ENCODE results near the gene CPSF6.
"Not testable (repeated sequence)": the region's sequence is repeated elsewhere in the genome, so short reads cannot be mapped to it uniquely, and the experiment has no call there.

Gene CPSF6, protein sequence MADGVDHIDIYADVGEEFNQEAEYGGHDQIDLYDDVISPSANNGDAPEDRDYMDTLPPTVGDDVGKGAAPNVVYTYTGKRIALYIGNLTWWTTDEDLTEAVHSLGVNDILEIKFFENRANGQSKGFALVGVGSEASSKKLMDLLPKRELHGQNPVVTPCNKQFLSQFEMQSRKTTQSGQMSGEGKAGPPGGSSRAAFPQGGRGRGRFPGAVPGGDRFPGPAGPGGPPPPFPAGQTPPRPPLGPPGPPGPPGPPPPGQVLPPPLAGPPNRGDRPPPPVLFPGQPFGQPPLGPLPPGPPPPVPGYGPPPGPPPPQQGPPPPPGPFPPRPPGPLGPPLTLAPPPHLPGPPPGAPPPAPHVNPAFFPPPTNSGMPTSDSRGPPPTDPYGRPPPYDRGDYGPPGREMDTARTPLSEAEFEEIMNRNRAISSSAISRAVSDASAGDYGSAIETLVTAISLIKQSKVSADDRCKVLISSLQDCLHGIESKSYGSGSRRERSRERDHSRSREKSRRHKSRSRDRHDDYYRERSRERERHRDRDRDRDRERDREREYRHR

DNA sequence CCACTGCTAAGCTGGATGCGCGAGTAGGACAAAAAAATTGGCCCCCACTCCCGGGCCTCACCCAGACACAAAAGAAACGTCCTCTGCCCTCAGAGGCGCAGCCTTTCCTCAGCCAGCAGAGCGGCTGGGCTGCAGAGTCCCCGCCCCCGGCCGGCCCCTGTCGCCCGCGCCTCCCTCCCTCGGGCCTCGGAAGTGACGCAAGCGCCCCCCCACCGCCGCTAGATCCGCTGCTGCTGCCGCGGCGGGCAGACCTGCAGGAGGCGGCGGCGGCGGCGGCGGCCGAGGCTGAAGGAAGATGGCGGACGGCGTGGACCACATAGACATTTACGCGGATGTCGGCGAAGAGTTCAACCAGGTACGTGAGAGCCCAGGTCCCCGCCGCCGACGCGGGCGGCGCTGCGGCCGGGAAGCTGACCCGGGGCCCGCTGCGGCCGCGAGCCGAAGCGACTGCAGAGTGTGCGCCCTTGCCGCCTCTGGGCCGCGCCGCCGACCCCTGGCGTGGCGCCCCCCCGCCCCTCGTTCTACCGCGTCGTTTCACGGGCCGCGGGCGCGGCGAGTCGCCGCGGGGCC lies at the start of gene CPSF6:
Gene CPSF6, plus strand, starts transcription at position 218 of the 570 bp plus-strand sequence. Its CDS starts 78 bp downstream, at position 296.
- DNase-seq (ENCODE audit: low spot score) (peak; percentile 75), FAIRE-seq (no peak)

DNA sequence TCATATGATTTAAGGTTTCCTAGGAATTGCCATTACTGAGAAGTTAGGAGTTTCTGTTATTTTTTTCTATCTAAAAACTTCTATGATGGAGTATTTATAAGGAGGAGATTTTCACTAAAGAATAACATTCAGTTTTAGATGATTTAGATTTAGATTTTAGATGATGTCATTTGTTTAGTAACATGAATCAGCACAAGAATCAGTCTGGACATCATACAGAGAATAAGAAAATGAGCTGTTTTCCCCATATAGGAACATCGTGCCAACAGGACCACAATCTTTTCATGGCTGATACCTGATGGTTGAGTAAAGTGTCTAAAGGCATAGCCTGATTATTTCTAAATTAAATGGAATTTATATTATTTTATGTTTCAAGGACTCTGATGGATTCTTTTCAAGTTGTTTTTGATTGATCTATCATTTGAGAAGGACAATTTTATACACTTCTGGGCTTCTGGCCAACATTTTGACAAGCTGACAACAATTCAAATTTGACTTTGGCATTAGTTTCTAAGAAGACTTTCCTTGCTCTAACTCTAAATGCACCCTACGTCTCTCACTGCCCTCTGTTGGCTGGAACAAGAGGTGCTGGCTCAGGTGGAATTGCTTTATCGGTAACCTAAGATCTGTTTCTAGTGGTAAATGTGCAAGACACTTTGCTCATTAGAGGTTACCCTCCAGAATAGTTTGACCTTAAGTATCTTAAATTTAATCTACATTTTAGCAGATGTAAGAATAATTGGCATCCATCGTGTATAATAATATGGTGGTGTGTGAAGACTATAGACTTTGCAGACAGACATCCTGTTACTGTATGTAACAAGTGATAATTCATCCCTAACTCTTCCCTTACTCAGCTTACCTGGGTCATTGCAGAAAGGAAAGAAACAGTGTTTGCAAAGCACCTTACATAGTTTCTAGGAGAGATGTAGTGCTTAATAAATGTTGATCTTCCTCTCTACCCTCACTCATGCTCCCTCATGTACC lies 42.8 kb upstream of the CPSF6 start:
- no peak for DNase-seq (ENCODE audit: low spot score)
- FAIRE-seq = no peak

DNA sequence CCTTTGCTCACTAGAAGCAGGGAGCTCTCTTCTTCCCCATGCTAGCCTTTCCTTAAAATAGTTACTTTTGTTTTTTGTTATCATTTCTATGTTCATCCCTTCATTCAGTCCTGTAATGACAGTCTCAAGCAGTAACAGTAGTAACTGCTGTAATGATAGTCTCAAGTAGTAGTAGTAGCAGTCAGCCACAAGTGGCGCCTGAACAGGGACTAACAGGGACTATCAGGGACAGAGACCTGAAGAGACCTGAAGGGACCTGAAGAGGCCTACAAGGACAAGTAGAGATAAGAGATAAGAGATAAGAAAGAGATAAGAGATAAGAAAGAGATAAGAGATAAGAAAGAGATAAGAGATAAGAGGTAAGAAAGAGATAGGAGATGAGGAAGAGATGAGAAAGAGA lies 39.4 kb upstream of the CPSF6 start:
- not testable (repeated sequence) for FAIRE-seq; DNase-seq (ENCODE audit: low spot score)

DNA sequence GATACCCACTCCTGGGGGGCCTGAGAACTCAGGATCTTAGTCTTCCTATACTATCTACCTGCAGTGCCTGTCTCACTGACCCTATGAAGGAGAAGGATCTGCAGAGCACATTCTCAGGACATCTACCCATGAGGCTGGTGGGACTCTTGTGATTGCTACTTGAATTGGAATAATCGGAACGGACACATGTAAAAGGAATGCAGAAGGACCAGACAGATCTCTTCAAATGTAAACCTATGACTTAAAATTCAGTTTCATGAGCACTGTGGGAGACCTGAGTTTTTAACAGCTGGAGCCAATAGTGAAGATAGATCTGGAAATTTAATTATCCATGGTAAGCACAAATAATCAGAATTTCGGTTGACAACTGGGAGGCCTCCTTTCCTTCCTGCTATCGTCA lies 35.2 kb upstream of the CPSF6 start:
- no peak for DNase-seq (ENCODE audit: low spot score)

DNA sequence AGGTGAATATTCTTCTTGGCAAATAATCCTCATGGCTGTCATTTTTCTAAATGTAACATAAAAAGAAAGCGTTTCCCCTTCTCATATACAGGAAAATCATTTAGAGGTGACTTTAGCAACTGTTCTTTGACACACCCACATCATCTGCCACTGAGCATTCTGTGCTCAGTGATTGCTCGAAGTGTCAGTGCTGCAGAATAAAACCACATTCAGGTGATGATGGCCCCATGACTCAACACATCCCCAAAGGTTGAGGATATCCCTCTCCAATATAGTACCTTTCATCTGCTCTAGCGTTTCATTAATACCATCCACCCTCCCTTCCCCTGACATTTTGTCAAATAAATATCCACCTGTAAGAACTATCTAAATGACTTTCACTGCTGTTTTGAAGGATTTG lies 28.7 kb upstream of the CPSF6 start:
- FAIRE-seq (no peak), DNase-seq (ENCODE audit: low spot score) (no peak)

More for the DNA sequence above, 35.2 kb upstream of the CPSF6 start:
- FAIRE-seq = no peak

DNA sequence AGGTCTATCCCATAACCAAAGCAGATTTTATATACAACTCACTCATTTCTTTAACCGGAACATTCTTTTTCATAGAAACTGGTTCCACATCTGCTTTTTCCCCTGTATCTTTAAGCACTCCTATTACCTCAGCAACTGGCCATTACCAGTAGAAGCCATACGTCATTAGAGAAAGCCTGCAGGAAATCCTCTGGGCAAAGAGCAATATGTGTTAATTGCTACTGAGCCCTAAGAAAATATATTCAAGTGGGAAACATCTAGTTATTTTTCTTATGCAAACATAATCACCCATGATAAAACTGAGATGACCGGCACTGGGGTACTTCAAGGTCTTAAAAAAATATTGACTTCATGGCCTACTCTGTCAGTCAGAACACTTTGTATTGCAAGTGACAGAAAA lies 28.2 kb upstream of the CPSF6 start:
- FAIRE-seq = no peak
- no peak for DNase-seq (ENCODE audit: low spot score)

DNA sequence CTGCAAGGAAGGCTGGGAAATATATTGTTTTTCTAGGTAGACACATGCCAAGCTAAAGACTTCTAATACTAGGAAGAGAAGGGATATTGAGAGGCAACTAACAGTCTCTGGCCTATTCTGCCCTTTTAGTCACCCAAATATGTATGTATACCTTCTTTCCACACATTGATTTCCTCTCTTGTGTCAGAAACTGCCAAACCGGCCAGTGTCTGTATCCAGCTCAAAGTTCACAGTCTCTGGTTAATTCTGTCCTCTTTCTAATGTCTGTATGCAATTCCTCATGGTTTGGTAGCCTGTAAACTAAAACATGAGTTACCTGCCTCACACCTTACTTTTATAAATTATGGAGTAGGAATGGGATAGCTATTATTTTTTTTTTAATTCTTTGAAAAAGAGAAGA lies 25.2 kb upstream of the CPSF6 start:
- FAIRE-seq (no peak), DNase-seq (ENCODE audit: low spot score) (no peak)

DNA sequence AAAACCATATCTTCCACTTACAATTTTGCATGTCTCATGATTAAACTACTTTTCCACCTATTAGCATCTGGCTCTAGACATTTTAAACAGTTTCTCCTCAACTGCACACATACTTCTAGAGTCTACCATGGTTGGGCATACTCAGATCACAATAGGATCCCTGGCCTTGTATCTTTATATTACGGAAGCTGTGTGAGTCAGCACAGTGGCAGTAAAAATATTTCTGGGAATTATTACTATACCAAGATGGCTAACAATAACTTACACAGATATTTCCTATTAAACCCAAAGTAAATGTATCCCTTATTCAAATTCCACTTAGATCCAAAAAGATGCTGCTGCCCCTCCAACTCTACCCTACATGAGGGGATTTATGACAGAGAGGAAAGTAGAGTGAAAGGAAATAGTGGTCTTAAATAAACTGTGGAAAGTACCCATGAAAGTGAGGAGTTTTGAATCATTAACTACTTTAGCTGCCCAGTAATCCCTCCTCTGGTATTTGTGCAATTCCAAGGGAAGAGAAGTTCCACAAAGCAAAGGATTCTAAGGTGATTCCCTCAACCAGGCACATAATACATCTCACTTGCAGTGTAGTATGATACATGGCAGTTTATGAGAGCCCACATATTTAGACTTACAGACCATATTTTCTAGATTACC lies 14.0 kb upstream of the CPSF6 start:
- FAIRE-seq = no peak

DNA sequence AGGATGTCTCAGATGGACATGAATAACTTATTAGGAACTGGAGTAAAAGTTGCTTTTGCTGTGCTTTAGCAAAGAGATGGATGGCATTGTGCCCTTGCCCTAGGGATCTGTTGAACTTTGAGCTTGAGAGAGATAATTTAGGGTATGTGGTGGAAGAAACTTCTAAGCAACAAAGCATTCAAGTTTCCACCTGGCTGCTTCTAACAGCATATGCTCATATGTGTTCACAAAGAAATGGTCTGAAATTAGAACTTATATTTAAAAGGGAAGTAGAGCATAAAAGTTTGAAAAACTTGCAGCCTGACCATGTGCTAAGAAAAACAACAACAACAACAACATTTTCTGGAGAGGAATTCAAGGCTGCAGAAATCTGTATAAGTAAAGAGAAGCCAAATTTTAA lies 7.9 kb upstream of the CPSF6 start:
- no peak for FAIRE-seq
- DNase-seq (ENCODE audit: low spot score) = no peak

More for the DNA sequence above, 14.0 kb upstream of the CPSF6 start:
- peak; percentile 49 for DNase-seq (ENCODE audit: low spot score)

DNA sequence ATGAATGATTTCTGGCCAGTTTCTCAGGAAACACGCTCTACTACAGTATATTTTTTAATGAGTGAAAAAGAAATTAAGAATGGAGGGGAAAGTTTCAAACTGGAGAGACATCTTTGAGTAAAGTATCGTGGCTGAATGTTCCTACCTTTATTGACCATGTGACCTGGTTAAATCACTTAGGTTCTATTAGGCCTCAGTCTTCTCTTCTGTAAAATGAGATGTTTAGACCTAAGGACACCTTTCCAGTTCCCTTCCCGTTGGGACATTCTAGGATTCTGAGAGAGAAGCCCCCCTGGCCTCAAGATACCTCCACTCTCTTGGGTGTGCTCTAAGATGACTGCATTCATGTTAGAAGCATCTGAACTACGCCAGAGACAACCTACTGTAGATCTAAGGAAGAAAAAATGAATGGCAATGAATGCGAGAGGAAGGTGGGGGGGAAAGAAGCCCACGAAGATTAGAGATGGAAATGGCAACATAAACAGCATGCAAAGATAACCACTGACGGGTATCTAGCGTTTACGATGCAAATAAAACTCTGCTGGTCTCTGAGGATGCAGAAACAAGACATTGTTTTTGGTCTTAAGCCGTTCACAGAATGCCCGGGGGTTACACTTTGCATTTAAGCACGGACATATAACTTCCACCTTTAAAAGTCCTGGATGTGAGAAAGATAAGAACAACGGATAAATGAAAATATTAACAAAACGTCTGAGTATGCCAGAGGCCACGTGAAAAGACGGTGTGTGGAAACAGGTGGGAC lies 599 bp upstream of the CPSF6 start:
- FAIRE-seq (no peak), DNase-seq (ENCODE audit: low spot score) (no peak)

DNA sequence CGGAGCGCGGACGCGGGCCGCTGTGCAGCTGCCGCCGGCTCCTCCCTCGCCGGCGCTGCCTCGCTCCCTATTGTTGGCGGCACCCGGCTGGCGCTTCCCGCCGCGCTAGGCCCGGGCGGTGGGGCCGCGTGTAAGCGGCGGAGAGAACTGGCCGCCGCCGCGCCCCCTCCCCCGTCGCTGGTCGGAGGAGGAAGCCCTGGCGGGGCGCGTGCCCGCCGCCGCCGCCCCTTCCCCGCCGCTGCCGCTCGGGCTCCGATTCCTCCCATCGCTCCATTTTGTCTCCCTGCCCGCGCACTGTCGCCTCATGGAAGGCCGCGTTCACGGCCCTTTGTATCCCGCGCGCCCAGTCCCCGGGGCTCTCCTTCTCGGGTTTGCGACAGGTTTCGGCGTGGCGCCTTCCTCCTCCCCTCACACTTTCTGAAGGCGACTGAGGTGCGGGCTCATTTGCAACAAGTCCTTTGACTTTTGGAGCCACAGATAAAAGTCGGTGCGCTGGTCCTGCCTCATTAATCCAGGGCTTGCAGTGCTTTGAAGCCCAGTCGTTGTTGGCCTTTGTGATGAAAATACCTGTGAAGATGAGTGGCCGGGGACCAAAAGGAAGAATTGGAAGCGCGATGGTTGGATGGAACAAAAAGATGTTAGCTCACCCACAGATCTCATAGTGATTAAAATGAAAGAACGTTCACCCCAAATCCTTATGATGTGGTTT lies 707 bp downstream of the CPSF6 start:
- FAIRE-seq (no peak), DNase-seq (ENCODE audit: low spot score) (no peak)

DNA sequence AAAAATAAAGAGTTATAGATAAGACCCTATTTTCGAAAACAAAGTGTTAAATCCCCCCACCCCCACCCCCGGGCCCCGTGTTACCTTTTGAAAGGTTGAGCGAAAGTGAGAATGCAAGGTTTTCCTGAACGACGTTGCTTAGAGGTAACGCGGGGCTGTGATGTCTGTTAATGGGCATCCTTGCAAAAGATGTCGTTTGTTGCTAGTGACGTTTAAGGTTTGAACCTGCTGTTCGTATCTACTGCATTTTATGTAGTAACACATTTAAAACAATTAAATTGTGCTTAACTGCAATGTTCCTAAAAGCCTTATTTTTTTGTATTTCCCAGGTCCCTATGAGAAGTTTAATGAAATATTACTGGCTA lies 1.2 kb downstream of the CPSF6 start:
- DNase-seq (ENCODE audit: low spot score) (no peak), FAIRE-seq (no peak)

DNA sequence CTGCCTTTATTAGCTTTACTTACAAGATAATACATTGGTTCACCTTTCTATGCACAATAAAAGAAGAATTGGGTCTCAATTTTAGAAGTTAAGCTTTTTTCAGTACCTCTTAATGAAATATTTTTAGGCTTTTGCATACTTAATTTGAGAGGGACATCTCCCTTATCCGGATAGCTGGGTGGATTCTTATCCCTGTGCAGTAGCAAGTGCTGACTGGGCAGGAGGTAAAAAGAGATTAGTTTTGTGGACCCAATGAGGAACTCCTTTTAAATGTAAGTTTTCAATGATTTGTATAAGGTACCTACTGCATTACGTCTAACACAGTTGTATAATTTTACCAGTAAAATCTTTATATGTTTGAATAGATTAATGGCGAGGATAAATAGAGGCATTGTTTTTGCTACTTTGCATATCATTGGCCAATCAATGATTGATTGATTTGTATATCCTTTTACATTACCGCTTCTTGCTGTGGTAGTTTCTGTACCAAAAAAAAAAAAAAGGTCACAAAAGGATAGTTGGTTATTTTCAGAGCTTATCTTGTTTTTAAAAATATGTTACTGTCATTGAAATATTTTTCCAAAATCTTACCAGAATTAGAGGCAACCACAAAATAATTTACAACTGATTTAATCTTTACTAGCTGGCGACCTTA lies 2.2 kb downstream of the CPSF6 start:
- FAIRE-seq = no peak
- DNase-seq (ENCODE audit: low spot score) = no peak

DNA sequence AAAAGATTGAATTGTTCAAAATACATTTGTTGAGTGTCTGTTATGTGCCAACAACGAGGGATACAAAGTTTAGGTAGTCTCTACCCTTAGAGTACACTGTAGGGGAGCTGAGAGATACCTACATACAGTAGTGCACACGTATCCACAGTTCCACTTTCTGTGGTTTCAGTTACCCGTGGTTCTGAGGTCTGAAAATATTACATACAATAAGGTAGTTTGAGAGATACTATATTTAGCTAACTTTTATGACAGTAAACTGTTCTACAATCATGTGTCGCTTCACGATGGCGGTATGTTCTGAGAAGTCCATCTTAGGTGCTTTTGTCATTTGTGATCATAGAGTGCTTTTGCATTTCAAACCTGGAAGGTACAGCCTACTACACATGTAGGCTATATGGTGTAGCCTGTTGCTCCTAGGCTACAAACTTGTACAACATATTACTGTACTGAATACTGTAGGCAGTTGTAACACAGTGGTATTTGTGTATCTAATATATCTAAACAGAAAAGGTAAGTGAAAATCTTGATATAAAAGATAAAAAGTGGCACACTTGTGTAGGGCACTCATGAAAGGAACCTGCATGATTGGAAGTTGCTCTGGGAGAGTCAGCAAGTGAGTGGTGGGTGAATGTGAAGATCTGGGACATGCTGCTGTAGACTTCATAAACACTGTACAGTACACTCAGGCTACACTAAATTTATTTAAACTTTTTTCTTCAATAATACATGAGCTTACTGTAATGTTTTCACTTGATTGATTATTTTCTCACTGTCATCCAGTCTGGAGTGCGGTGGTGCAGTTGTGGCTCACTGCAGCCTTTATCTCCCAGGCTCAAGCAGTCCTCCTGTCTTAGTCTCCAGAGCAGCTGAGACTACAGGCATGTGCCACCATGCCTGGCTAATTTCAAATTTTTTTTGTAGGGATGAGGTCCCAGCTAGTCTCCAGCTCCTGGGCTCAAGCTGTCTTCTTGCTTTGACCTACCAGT lies 4.0 kb downstream of the CPSF6 start:
- DNase-seq (ENCODE audit: low spot score) (no peak), FAIRE-seq (no peak)

DNA sequence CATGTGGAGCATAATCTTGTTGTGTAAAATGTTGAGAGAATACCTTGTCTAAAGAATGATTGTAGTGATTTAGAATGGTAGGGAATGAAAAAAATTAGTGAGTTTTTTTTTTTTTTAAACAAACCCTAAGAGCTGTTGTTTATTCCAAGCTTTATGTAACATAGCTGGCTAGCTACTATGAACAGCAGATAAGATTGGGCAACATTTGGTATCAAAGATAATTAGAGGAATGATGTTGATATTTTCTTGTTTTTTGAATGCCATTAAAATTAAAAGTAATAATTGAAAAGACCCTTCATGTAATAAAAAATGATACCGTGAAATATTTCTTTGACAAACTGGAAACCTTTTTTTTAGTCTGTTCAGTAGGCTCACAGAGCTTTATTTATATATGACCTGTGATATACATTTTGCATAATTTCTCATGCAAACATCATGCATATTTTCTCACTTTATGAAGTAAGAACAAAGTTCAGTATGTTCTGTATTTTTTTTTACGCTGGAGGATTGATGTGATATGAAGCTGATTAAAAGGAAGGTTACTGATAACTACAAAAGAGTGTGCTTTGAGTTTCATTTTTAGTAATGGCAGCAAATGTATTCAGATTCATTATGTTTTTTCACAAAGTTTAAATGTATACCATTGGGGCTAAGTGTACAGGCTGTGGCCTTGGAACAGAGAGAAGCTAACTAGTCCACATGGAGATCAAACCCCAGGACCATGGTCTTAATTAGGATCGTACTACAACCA lies 8.1 kb downstream of the CPSF6 start:
- no peak for DNase-seq (ENCODE audit: low spot score)
- no peak for FAIRE-seq

DNA sequence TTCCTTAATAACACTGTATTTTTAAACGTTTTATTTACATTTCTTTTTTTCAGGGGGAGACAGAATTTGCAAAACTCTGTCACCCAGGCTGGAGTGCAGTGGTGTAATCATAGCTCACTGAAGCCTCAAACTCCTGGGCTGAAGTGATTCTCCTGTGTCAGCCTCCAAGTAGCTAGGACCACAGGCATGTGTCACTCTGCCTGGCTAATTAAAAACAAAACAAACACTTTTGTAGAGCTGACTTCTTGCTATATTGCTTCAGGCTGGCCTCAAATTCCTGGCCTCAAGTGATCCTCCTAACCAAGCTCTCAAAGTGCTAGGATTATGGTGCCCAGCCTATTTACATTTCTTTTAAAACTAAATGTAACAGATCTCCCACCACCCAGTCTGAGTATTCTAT lies 12.7 kb downstream of the CPSF6 start:
- FAIRE-seq = no peak
- DNase-seq (ENCODE audit: low spot score) = no peak

DNA sequence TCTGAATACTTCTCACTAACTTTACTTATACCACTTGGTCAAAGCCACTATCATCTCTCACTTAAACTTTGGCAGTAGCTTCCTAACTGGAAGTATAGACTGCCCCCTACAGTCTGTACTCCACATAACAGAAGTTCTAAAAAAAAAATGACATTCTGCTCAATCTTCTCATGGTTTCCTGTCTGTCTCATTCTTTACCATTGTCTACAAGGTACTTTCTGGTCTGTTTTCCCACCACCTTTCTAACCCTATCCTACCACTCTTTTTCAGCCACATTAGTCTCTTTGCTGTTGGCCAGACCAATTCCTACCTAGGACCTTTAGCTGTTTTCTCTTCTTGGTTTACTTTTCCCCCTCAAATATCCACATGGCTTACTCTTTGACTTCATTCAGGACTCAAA lies 14.7 kb downstream of the CPSF6 start:
- FAIRE-seq (peak; percentile 32), DNase-seq (ENCODE audit: low spot score) (peak; percentile 29)
